Aortic smooth muscle cell (primary cell): Measurements from ENCODE around the gene CDH13. TPM values are rescaled to one million over a fixed set of nuclear protein-coding genes. Genes with fewer than 3 reads are reported as not detected.

Source experiments
- total RNA-seq: library from RNA; depleted of rRNA; stranded (reverse); fragments of >200 nt; gene quantifications from 2 replicates; pipeline ENCODE4 v1.2.3, GENCODE V29; 2014

The CDH13 gene
- 95.3 and 119 TPM in 2 replicates for total RNA-seq

DNA sequence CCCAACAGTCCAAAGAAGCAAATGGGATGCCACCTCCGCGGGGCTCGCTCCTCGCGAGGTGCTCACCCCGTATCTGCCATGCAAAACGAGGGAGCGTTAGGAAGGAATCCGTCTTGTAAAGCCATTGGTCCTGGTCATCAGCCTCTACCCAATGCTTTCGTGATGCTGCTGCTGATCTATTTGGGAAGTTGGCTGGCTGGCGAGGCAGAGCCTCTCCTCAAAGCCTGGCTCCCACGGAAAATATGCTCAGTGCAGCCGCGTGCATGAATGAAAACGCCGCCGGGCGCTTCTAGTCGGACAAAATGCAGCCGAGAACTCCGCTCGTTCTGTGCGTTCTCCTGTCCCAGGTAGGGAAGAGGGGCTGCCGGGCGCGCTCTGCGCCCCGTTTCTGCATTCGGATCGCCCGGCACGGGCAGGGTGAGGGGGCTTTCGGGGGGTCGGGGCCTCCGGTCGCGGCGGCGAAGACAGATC lies at the start of gene CDH13:
Gene CDH13, plus strand, starts transcription at position 179 of the 471 bp plus-strand sequence.

GRCh38 chr16:83807710-83808572 lies 1181.2 kb downstream of the CDH13 start, which contains the start of gene HSBP1:
Gene HSBP1 (plus strand): TSS chr16:83807978. CDS start chr16:83808077, 99 bp downstream.

